Fibroblast of lung (primary cell): Measurements from ENCODE around the gene LAPTM5. TPM values are rescaled to one million over a fixed set of nuclear protein-coding genes. Genes with fewer than 3 reads are reported as not detected.

Experiments used
- DNase-seq, 2 donors: peaks; one replicate each; pipeline versions ENCODE4 v3.0.0 to v3.0.0-alpha.2; 2010; ENCODE audit warnings: low read depth in 2 of 2
- H2AFZ ChIP-seq: 2 replicates; pipeline ENCODE4 v1.5.1; 2012; ENCODE audit warnings: low read length, control low read depth, inconsistent platforms
- H3K27ac ChIP-seq: 2 replicates; pipeline ENCODE4 v1.5.1; 2011; ENCODE audit warnings: low read length, control low read depth; ENCODE audit not compliant: insufficient read depth
- H3K27me3 ChIP-seq: 2 replicates; pipeline ENCODE4 v1.5.1; 2011; ENCODE audit warnings: mild to moderate bottlenecking, low read length; ENCODE audit not compliant: control insufficient read depth, insufficient read depth
- H3K36me3 ChIP-seq: 2 replicates; pipeline ENCODE4 v1.5.1; 2011; ENCODE audit warnings: low read length; ENCODE audit not compliant: control insufficient read depth, insufficient read depth
- H3K4me1 ChIP-seq: 2 replicates; pipeline ENCODE4 v1.5.1; 2011; ENCODE audit warnings: low read length; ENCODE audit not compliant: control insufficient read depth, insufficient read depth; ENCODE audit errors: extremely low read depth
- H3K4me2 ChIP-seq: 2 replicates; pipeline ENCODE4 v1.5.1; 2011; ENCODE audit warnings: low read length, control low read depth; ENCODE audit not compliant: insufficient read depth; ENCODE audit errors: extremely low read depth
- H3K4me3 ChIP-seq, 4 experiments: fragments of 200-600 bp in 1 of 4; sonication (generic) in 1 of 4; replicated peaks in 1 of 4; 2 replicates each; pipeline ENCODE4 v1.5.1; 2011 to 2016; ENCODE audit warnings: low read length in 4 of 4, low read depth in 3 of 4, mild to moderate bottlenecking in 3 of 4, control low read depth in 2 of 4, inconsistent platforms in 1 of 4, mixed read lengths in 1 of 4; ENCODE audit not compliant: insufficient read depth in 1 of 4; ENCODE audit errors: control extremely low read depth in 1 of 4
- H3K79me2 ChIP-seq: 2 replicates; pipeline ENCODE4 v1.5.1; 2012; ENCODE audit warnings: mild to moderate bottlenecking, low read length, inconsistent platforms; ENCODE audit not compliant: control insufficient read depth, insufficient read depth
- H3K9ac ChIP-seq: 2 replicates; pipeline ENCODE4 v1.5.1; 2011; ENCODE audit warnings: mild to moderate bottlenecking, low read length, control low read depth; ENCODE audit not compliant: insufficient read depth
- H3K9me3 ChIP-seq: 2 replicates; pipeline ENCODE4 v1.5.1; 2012; ENCODE audit warnings: low read depth, low read length; ENCODE audit not compliant: control insufficient read depth, insufficient read depth
- H4K20me1 ChIP-seq: 2 replicates; pipeline ENCODE4 v1.5.1; 2011; ENCODE audit warnings: low read length; ENCODE audit not compliant: control insufficient read depth, insufficient read depth; ENCODE audit errors: extremely low read depth
- CTCF ChIP-seq, 2 donors: IDR thresholded peaks in 1 of 2; conservative IDR thresholded peaks in 1 of 2; 1 replicate in 1 of 2; 2 replicates in 1 of 2; pipeline ENCODE4 v1.5.1; 2011 to 2012; ENCODE audit warnings: low read length in 2 of 2, control low read depth in 1 of 2, inconsistent platforms in 1 of 2, low read depth in 1 of 2, mild to moderate bottlenecking in 1 of 2
- EZH2 ChIP-seq: IDR thresholded peaks from 2 replicates; pipeline ENCODE4 v1.5.1; 2012; ENCODE audit warnings: low read length, control low read depth, mild to moderate bottlenecking; ENCODE audit errors: missing control alignments
- polyA plus RNA-seq, 2 donors: library from polyadenylated mRNA; depleted of rRNA in 1 of 2; stranded (reverse) in 1 of 2; unstranded in 1 of 2; fragments of >200 nt; gene quantifications; 2 replicates each; pipeline ENCODE4 v1.2.1, GENCODE V29; 2011 to 2012; ENCODE audit warnings: missing spikeins in 1 of 2
- total RNA-seq: library from RNA; depleted of rRNA; stranded (reverse); fragments of >200 nt; gene quantifications from 2 replicates; pipeline ENCODE4 v1.2.1, GENCODE V29; 2014

LAPTM5 gene
- total and polyA plus RNA-seq, 2 donors (not counting 1 experiment from before 2014, with no cell fraction given): under 0.01 to 0.32 TPM

- no peak for DNase-seq
- H3K79me2 ChIP-seq: no peaks in the 10 kb centered on the region
- no peak overlapping the region for H3K27ac ChIP-seq
- H3K4me3 ChIP-seq: no peak overlapping the region
- no peaks in the 10 kb centered on the region for H4K20me1 ChIP-seq
- no peaks in the 10 kb centered on the region for H3K36me3 ChIP-seq
- no peak overlapping the region for H3K9ac ChIP-seq
- H2AFZ ChIP-seq: no peak overlapping the region
- H3K4me1 ChIP-seq: no peaks in the 10 kb centered on the region
- no peak for TF ChIP-seq CTCF (conservative IDR thresholded peaks at IDR 0.05 in 1 of 2, IDR thresholded peaks at IDR 0.05 in 1 of 2; ENCODE audit: low read depth in 1 of 2, low read length in 2 of 2)
- no peak overlapping the region for H3K4me2 ChIP-seq
- peaks cover 17% of the 10 kb centered on the region for H3K27me3 ChIP-seq
- no peaks in the 10 kb centered on the region for H3K9me3 ChIP-seq
These were observed 29.7 kb upstream of the LAPTM5 start for GRCh38 chr1:30787266-30787665.

GRCh38 chr1:30786264-30786991, 28.9 kb upstream of the LAPTM5 start:
- H2AFZ ChIP-seq: no peak overlapping the region
- H3K4me2 ChIP-seq: no peak overlapping the region
- H3K79me2 ChIP-seq: no peaks in the 10 kb centered on the region
- no peak overlapping the region for H3K4me3 ChIP-seq
- no peak for DNase-seq
- TF ChIP-seq EZH2: no peak
- TF ChIP-seq CTCF (conservative IDR thresholded peaks at IDR 0.05 in 1 of 2, IDR thresholded peaks at IDR 0.05 in 1 of 2; ENCODE audit: low read depth in 1 of 2, low read length in 2 of 2): no peak
- H3K9ac ChIP-seq: no peak overlapping the region
- no peaks in the 10 kb centered on the region for H3K9me3 ChIP-seq
- H3K27me3 ChIP-seq: peaks cover 10% of the 10 kb centered on the region
- no peaks in the 10 kb centered on the region for H3K36me3 ChIP-seq
- no peaks in the 10 kb centered on the region for H3K4me1 ChIP-seq
- H3K27ac ChIP-seq: no peak overlapping the region
- no peaks in the 10 kb centered on the region for H4K20me1 ChIP-seq

GRCh38 chr1:30785714-30786113, 28.1 kb upstream of the LAPTM5 start:
- Histone ChIP-seq H3K27me3 (peaks cover 7% of the 10 kb centered on the region), H3K4me2 (no peak overlapping the region), H3K36me3 (no peaks in the 10 kb centered on the region), H3K79me2 (no peaks in the 10 kb centered on the region), H3K9ac (no peak overlapping the region), H3K4me3 (no peak overlapping the region), H4K20me1 (no peaks in the 10 kb centered on the region), H3K9me3 (no peaks in the 10 kb centered on the region), H3K4me1 (no peaks in the 10 kb centered on the region), H3K27ac (no peak overlapping the region), H2AFZ (no peak overlapping the region)
- DNase-seq: no peak
- TF ChIP-seq CTCF (conservative IDR thresholded peaks at IDR 0.05 in 1 of 2, IDR thresholded peaks at IDR 0.05 in 1 of 2; ENCODE audit: low read depth in 1 of 2, low read length in 2 of 2) (no peak), EZH2 (no peak)
